ENCODE data around the gene CROCC. TPM values are rescaled to one million over a fixed set of nuclear protein-coding genes. Genes with fewer than 3 reads are reported as not detected.
"Not testable (repeated sequence)": the region's sequence is repeated elsewhere in the genome, so short reads cannot be mapped to it uniquely, and the experiment has no call there.

The CROCC gene
- total RNA-seq, 1 experiment from 2014 or later = 19.4 TPM

- DNase-seq = no peak
- H3K27me3 ChIP-seq = no peaks in the 10 kb centered on the region
- H3K4me3 ChIP-seq = no peak overlapping the region
- peak overlapping the region; percentile 100; the same call in 1 of the 2 replicates for H3K27ac ChIP-seq
- H3K9me3 ChIP-seq (replicated peaks) = no peaks in the 10 kb centered on the region
- 0 out of 2 replicates have a peak, but pooled peaks cover 6% of the 10 kb centered on the region for H3K4me1 ChIP-seq
- H3K36me3 ChIP-seq = no peaks in the 10 kb centered on the region
Observed at GRCh38 chr1:16905868-16906702, 15.6 kb upstream of the CROCC start.

DNA sequence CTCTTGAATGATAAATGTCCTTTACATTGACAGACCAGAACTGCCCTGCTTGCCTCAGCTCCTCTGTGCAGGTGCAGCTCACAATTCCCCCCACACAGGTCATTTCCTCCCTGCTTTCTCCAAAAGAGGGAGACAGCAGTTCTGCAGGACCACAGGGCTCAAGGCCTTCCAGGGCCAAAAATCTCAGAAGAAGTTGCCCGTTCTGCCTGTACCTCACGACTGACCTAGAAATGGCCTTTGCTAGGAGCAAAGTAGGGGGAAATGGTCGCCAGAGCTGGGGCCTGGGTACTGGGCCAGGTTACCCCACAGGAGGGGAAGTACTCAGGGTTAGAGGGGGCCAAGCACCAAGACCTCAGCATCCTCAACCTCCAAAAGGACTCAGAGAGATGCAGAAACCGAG, 14.9 kb upstream of the CROCC start:
- Histone ChIP-seq H3K27me3 (no peaks in the 10 kb centered on the region), H3K4me1 (0 out of 2 replicates have a peak, but pooled peaks cover 6% of the 10 kb centered on the region), H3K4me3 (no peak overlapping the region), H3K9me3 (replicated peaks) (no peaks in the 10 kb centered on the region), H3K27ac (no peak overlapping the region), H3K36me3 (no peaks in the 10 kb centered on the region)
- no peak for DNase-seq

GRCh38 chr1:16907870-16908758, 13.6 kb upstream of the CROCC start:
- Histone ChIP-seq H3K36me3 (no peaks in the 10 kb centered on the region), H3K27ac (no peak overlapping the region), H3K4me3 (no peak overlapping the region), H3K4me1 (0 out of 2 replicates have a peak, but pooled peaks cover 6% of the 10 kb centered on the region), H3K27me3 (no peaks in the 10 kb centered on the region), H3K9me3 (replicated peaks) (no peaks in the 10 kb centered on the region)
- no peak for DNase-seq

GRCh38 chr1:16911851-16912721, 9.6 kb upstream of the CROCC start:
- H3K9me3 ChIP-seq (replicated peaks); H3K27me3 ChIP-seq; H3K36me3 ChIP-seq; H3K4me1 ChIP-seq; H3K27ac ChIP-seq; DNase-seq; H3K4me3 ChIP-seq: not testable (repeated sequence)

- not testable (repeated sequence) for DNase-seq; H3K27ac ChIP-seq; H3K9me3 ChIP-seq (replicated peaks); H3K27me3 ChIP-seq; H3K36me3 ChIP-seq; H3K4me1 ChIP-seq; H3K4me3 ChIP-seq
Observed at GRCh38 chr1:16912742-16913141, 9.0 kb upstream of the CROCC start.

DNA sequence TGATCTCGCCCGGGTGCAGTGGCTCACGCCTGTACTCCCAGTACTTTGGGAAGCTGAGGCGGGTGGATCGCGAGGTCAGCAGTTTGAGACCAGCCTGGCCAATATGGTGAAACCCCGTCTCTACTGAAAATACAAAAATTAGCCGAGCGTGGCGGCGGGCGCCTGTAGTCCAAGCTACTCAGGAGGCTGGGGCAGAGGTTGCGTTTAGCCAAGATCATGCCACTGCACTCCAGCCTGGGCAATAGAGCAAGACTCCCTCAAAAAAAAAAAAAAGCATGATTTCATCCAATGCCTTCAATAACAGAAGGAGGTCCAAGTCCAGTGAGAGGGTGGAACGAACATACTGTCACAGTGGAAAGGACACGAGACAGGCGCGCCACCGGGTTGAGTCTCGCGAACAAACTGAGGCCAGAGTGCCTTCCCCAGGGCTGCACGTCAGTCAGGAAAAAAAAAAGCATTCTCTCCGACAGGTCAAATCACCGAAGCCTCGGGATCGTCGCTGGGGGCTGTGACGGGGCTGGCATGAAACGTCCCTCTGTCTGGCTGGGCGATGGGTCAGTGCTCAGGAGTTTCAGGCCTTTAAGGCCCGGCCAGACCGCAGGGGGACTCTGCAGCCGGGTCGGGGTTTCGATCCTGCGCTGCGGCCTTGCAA, 8.4 kb upstream of the CROCC start:
- Histone ChIP-seq H3K36me3 (no peaks in the 10 kb centered on the region), H3K27ac (peak overlapping the region; percentile 10; the same call in 1 of the 2 replicates), H3K27me3 (no peaks in the 10 kb centered on the region), H3K9me3 (replicated peaks) (no peaks in the 10 kb centered on the region), H3K4me3 (peak overlapping the region; percentile 96), H3K4me1 (peaks cover 5% of the 10 kb centered on the region)
- DNase-seq = no peak

DNA sequence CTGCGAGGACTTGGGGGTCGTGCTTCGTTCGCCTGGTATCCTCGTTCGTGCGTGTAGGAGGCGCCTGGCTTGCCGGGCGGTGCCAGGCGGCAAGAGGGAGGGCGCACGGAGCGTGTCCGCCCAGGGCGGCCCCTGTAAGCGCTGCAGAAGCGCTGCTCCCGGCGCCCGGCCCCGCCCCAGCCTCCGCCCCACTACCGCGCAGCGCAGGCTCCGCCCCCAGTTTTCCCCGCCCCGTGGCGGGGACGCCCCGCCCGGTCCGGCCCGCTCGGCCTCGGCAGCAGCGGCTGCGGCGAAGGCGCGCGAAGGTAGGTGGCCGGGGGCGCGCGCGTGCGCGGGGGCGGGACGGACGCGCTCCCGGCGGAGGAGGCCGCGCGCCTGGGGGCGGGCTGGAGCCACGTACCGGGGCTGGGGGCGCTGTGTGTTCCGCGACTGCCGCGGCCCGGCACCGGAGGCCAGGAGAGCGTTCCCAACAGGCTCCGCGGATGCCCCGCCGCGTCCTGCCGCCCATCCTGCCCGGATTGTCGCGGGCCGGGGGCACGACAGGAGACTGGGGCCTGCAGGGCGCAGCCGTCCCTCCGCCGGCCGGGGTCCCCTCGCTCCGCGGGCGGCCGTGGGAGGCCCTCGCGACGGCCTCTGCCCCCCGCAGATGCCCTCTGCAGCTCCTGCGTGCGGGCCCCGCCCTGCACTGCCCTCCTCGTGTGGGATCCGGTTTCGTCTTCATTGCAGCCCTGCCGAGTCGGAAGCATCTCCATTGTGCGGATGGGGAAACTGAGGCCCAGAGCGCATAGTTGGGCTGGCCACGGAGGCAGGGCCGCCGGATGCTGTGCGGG, 7.7 kb upstream of the CROCC start:
- peak; percentile 93 to 95 for DNase-seq
- no peaks in the 10 kb centered on the region for H3K9me3 ChIP-seq (replicated peaks)
- peak overlapping the region; percentile 10; the same call in 1 of the 2 replicates for H3K27ac ChIP-seq

DNA sequence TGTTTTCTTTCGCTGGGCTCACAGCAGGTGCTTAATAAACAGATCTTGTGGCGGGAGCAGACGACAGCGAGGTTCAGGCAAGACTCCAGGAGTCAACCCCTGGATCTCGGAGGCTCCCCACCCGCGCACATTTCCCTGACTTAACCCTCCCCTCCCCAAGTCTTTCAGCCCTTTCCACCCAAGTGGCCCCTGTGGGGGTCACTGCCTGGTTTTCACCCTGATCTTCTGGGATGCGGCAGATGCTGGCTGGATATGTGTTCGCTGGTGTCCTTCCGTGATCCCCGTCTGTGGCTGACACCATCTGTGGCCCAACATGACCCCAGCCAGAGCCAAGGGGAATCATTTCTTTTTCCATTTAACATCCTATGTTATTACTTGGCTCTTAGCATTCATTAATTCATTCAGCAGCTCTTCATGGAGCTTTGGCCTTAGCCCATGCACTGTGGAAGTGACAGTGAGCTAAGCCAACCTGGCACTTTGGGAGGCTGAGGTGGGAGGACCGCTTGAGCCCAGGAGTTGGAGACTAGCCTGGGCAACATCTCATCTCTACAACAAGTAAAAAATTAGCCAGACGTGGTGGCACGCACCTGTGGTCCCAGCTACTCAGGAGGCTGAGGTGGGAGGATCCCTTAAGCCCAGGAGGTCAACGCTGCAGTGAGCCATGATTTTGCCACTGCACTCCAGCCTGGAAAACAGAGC, 6.7 kb upstream of the CROCC start:
- not testable (repeated sequence) for H3K27ac ChIP-seq, DNase-seq

More for the DNA sequence above, 7.7 kb upstream of the CROCC start:
- peaks cover 5% of the 10 kb centered on the region for H3K4me1 ChIP-seq
- peak overlapping the region; percentile 96 for H3K4me3 ChIP-seq
- no peaks in the 10 kb centered on the region for H3K36me3 ChIP-seq
- no peaks in the 10 kb centered on the region for H3K27me3 ChIP-seq

DNA sequence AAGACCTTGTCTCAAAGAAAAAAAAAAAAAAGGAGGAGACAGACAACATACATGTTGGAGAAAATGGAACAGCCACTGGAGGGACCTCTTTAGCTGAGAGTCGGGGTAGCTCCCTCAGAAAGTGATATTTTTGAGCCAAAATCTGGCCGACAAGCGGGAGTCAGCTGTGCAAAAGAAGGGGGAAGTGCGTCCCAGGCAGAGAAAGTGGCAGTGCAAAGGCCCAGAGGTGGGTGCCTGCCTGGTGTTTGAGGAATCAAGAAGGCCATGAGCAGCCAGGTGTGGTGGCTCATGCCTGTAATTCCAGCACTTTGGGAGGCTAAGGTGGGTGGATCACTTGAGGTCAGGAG, 6.1 kb upstream of the CROCC start:
- H3K27ac ChIP-seq = no peak overlapping the region
- no peaks in the 10 kb centered on the region for H3K9me3 ChIP-seq (replicated peaks)
- H3K27me3 ChIP-seq = no peaks in the 10 kb centered on the region
- peaks cover 5% of the 10 kb centered on the region for H3K4me1 ChIP-seq
- H3K36me3 ChIP-seq = no peaks in the 10 kb centered on the region
- DNase-seq = peak in 1 of 2 experiments; percentile 45
- H3K4me3 ChIP-seq = no peak overlapping the region

More for the DNA sequence above, 6.7 kb upstream of the CROCC start:
- H3K27me3 ChIP-seq; H3K4me3 ChIP-seq; H3K36me3 ChIP-seq; H3K4me1 ChIP-seq; H3K9me3 ChIP-seq (replicated peaks): not testable (repeated sequence)

GRCh38 chr1:16916036-16916880, 5.5 kb upstream of the CROCC start:
- H3K9me3 ChIP-seq (replicated peaks); DNase-seq; H3K4me1 ChIP-seq; H3K36me3 ChIP-seq; H3K27ac ChIP-seq; H3K4me3 ChIP-seq; H3K27me3 ChIP-seq: not testable (repeated sequence)

- H3K9me3 ChIP-seq (replicated peaks) = no peaks in the 10 kb centered on the region
- H3K4me1 ChIP-seq = peaks cover 16% of the 10 kb centered on the region
- no peak for DNase-seq
- no peaks in the 10 kb centered on the region for H3K27me3 ChIP-seq
- H3K4me3 ChIP-seq = no peak overlapping the region
- H3K27ac ChIP-seq = no peak overlapping the region
- H3K36me3 ChIP-seq = no peaks in the 10 kb centered on the region
Observed at GRCh38 chr1:16918371-16918770, 3.4 kb upstream of the CROCC start.

- H3K27ac ChIP-seq; DNase-seq; H3K27me3 ChIP-seq; H3K36me3 ChIP-seq; H3K4me3 ChIP-seq; H3K9me3 ChIP-seq (replicated peaks): not testable (repeated sequence)
- peaks cover 16% of the 10 kb centered on the region for H3K4me1 ChIP-seq
Observed at GRCh38 chr1:16918936-16919665, 2.6 kb upstream of the CROCC start.

Measured in SJCRH30 (cell line).